Activated CD8-positive, alpha-beta memory T cell treated with anti-CD3 and anti-CD28 coated beads for 4 hours (primary cell): Measurements from ENCODE around the gene VWA1.
"Not testable (repeated sequence)": the region's sequence is repeated elsewhere in the genome, so short reads cannot be mapped to it uniquely, and the experiment has no call there.

Source experiments
- DNase-seq, 2 donors: peaks; one replicate each; pipeline ENCODE4 v3.0.0-alpha.2; 2020; ENCODE audit warnings: low read depth in 2 of 2

Gene VWA1

DNA sequence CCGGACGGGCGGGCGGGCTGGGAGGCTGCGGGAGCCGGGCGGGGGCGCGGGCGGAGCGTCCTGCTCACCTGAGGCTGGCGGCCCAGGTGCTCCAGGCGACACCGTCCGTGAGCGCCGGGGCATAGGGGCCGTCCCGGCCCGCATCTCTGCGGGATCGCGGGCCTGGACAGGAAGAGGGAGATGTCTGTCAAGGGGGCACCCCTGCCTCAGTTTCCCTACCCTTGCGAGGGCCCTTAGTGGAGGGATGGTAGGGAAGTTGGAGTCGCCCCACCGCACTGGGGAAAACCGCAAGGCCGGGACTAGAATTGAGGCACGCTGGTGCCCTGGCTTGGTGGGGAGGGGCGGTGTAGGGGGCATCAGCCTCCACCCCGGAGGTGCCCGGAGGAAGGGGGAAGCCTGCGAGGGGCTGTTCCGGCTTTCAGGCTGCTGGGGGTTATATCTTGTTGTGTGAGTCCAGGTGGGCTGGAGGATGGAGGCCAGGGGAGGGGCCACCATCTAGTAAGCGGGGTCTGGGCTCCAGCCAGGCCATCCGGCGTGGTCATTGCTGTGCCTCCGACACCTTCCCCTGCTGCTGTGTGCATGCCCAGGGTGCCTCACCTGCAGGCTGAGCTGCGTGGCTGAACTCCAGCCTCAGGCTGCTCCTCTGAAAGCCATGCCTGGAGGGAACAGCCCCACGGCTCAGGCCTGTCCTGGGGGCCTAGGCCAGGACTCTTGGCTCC, 580 bp downstream of the VWA1 start:
- no peak for DNase-seq

DNA sequence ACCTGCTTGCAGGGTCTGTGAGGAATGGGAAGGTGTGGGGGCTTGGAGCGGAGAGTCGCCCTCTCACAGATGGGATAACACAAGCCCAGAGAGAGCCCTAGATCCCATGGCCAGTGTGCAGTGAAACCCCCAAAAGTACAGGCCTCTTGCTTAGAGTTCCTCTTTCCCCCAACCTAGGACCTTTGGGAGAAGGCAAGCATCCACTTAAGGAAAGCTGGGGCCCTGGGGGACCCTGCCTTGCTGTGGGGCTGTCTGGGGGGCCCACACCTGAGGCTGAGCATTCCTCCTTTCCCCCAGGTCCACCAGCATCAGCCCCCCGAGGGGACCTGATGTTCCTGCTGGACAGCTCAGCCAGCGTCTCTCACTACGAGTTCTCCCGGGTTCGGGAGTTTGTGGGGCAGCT, 1.1 kb downstream of the VWA1 start:
- DNase-seq = no peak

DNA sequence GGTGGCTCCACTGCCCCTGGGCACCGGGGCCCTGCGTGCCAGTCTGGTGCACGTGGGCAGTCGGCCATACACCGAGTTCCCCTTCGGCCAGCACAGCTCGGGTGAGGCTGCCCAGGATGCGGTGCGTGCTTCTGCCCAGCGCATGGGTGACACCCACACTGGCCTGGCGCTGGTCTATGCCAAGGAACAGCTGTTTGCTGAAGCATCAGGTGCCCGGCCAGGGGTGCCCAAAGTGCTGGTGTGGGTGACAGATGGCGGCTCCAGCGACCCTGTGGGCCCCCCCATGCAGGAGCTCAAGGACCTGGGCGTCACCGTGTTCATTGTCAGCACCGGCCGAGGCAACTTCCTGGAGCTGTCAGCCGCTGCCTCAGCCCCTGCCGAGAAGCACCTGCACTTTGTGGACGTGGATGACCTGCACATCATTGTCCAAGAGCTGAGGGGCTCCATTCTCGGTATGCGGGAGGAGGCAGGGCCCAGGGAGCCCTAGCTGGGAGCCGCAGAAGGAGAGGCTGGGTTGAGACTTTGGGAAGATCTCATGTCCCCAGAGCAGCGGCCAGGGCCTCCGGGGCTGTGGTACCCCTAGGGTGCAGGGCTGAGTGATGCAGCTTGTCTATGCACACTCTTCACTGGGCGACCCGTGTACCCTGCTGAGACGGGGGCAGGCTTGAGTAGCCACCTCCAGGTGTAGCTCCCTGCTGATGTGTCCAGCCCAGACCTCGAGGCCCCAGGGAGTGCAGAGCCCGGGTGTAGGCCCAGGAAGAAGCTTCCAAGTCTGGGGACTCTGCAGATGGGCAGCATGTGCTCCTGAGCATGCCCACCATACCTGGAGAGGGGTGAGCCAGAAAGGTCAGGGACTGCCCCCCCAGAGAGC, 1.8 kb downstream of the VWA1 start:
- DNase-seq = no peak

DNA sequence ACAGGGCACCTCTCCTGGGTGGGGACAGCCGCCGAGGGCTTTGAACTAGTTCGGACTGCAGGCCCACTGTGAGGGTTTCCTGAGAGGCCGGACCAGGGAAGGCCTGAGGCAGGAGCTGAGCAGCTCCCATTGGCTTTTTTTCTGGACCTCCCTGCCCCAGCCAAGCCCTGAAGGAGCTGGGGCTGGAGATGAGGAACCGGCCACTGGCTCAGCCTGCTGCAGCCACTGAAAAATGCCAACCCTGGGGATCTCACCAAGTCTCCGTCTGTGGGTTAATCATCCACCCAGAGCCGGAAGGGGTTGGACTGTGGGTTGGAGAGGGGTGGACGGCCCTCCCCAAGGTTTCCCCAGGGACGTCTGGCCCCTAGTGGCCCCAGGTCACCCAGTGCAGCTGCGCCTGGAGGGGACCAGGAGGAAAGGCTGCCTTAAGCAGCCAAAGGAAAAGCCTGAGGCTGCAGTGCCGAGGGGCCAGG, 2.5 kb downstream of the VWA1 start:
- no peak for DNase-seq

DNA sequence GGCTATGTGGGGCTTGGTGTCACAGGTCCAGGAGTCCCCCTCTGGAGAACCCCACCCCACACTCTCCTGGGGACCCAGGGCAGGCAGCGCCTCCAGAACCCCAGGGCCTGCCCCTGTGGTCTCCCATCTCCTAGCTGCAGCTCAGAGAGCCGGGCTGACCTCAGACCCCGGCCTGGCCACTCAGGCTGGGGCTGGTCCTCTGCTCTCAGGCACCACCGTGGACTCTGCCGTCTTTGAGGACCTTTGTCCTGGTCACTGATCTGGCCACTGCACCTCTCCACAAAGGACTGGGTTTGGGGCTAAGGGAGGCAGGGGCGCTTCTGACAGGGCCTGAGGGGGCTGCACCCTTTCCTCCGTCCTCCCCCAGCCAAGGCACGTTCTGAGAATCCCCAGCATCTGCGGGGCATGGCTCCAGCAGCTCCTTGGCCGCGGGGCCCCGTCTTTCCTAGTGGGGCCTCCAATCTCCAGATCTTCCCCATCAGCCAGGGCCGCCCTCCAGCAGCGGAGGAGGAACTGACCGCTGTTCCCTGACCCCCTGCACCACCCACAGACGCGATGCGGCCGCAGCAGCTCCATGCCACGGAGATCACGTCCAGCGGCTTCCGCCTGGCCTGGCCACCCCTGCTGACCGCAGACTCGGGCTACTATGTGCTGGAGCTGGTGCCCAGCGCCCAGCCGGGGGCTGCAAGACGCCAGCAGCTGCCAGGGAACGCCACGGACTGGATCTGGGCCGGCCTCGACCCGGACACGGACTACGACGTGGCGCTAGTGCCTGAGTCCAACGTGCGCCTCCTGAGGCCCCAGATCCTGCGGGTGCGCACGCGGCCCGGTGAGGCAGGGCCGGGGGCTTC, 3.3 kb downstream of the VWA1 start:
- DNase-seq = no peak

DNA sequence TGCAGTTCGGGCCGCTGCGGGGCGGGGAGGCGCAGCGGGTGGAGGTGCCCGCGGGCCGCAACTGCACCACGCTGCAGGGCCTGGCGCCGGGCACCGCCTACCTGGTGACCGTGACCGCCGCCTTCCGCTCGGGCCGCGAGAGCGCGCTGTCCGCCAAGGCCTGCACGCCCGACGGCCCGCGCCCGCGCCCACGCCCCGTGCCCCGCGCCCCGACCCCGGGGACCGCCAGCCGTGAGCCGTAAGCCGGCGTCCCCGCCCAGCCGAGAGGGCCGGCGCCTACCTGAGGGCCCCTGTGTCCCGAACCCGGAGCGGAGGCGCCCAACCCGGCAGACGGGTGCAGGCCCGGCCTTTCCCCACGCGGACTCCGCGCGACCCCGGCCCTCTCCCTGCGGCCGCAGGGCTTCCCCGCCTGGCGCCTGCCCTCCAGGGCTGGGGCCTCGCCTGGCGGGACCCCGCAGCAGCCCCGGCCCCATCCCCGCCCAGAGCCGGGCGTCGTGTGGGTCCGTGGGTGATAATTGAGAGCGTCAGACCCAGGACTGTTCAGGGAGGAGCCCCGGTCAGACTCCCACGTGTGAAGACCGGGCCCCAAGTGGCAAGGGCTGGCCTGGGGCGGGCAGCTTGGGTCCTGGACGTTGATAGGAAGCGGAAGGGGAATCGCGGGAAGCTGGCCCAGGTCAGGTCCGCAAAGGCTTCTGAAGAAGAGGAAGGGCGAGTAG, 4.2 kb downstream of the VWA1 start:
- DNase-seq = no peak

DNA sequence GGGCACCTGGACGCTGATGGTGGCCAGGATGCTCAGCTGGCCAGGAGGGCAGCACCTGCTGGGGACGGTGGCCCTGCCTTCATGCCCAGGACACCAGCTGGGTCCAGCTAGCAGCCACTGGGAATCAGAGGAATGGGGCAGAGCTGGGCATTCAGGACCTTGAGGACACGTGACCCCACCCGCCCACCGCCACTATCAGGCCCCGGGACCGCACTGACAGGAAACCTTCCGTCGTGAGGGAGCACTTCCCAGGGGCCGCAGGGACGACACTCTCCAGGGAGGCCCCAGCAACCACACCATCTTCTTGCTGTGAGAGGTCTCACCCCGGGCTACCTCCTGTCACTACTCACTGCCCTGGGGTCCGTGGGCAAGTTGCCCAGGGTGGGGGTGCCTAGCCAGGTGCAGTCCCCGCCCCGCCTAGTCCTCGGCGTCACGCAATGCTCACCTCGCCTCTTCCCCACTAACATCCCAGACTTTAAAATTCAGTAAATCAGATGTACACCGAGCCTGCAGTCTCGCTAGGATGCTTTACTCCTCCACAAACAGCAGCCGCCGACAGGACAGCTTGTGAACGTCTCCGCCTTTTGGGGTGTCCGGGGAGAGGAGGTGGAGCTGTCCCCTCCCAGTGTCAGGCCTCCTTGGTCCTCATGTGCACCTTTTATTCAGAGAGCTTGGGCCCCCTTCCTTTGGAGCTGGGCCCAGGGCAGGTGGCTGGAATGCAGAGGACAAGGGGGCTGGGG, 4.9 kb downstream of the VWA1 start:
- no peak for DNase-seq

DNA sequence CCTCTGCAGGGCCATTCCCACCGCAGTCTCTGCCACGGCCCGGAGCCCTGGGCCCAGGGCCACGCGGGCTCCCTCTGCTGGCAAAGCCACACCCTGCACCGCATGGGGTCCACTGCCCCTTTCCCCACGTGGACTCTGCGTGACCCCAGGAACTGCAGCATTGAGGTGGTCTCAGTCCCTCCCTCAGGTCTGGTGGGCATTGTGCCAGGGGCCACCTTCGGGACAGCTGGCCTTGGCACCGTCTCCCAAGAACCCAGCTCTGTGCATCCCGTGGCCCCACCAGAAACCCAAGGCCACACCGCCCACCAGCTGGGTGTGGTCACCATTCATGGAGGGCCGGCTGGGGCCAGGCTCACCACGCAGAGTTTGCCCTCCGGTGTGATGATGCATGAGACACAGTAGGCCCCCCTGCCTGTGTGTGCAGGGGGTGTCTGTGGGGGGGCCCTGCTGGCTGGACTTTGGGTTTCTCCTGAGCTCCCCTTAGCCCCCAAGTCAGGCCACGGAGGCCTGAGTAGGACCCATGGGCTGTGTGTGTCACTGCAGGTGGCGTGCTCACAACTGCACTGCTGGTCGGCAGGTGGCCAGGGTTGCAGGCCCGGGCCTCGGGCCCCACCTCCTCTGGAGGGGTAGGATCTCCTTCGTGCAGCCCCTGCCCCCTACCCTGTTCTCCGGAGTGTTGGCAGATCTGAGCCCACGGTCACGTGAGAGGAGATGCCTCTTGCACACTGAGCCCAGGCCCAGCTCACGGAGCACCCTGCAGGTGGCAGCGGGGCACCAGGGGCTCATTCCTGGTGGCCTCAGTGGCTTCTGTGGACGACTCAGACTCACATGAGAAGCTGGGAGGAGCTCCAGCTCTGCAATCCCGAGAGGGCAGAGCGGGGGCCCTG, 5.8 kb downstream of the VWA1 start:
- DNase-seq = peak in 1 of 2 donors; percentile 28

DNA sequence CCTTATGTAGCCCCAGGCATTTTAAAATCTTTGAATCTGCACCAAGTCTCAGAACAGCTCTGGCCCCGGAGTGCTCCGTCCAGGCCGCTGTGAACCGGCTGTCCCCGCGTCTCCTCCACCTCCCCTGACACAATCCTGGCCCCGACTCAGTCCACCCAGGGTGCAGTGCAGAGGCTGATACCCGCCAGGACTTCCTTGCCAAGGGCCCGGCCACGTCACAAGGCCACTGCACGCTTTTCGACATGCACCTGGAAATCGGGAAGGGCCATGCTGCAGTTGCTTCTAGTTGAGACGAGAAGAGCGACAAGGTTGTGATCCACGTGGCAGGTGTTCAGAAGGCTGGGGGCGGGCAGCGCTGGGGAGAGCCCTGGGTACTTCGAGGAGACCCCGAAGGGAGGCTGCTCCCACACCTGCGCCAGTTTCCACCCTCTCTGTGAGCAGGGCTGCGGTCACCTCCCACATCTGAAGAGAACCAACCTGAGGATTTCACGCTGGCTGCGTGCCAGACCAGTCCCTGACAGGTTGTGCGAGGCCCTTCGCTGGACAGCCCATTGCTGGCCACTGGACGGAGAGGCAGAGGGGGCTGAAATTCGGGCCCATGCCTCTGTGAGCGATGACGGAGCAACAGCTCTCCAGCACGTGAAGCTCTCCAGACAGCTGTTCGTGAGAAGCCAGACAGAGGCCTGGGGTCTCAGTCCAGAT, 6.7 kb downstream of the VWA1 start:
- no peak for DNase-seq

DNA sequence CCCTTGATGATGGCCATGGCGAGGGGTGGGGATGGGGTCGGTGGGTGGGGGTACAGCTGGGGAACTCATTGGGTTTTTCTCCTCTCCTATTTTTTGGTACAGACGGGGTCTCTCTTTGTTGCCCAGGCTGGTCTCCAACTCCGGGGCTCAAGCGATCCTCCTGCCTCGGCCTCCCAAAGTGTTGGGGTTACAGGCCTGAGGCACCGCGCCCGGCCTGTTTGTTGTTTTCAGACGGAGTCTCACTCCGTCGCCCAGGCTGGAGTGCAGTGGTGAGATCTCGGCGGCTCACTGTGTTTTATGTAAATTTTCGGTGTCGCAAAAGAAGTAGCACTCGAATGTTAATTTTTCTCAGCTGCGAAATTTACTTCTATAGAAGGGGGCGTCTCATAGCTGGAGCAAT, 11.1 kb downstream of the VWA1 start:
- not testable (repeated sequence) for DNase-seq

DNA sequence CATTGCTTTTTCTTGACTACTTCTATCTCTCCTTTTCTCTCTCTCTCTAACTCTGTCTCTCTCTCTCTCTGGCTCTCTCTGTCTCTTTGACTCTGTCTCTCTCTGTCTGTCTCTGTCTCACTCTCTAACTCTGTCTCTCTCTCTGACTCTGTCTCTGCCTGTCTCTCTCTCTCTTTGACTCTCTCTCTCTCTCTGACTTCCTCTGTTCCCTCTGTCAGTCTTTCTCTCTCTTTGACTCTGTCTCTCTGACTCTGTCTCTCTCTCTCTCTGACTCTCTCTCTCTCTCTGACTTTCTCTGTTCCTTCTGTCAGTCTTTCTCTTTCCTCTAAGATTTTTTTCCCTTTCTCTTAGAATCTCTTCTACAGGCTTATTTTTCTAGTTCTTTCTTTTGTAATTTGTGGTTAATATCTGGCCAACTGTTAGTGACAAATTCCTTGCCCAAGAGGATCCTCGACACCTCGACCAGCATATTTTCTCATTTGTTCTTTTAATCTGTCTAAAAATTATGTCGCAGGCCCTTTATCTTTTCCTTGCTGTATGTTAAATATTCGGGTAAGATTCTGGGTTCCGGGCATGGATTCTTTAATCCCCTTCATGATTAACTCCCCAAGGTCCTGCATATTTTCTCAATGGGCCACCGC, 13.7 kb downstream of the VWA1 start, which contains the start of gene ATAD3C:
Gene ATAD3C, plus strand, starts transcription at position 591 of the 641 bp plus-strand sequence. CDS start 995 bp downstream, outside the sequence.
- no peak for DNase-seq

DNA sequence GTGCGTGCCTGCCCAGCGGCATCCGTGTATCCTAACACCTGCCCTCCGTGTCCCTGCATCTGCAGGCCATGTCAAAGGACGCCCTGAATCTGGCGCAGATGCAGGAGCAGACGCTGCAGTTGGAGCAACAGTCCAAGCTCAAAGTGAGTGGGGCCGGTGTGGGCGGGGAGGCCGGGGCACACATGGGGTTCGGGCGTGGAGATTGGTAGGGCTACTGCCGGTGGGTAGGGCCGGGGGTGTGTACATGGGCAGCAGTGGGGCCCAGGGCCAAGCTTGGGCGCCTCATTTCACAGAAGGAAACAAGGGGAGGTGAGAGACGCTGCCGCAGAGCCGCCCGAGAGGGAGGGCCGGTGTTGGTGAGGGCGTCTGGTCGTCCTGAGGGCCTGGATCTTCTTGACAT, 15.1 kb downstream of the VWA1 start:
- not testable (repeated sequence) for DNase-seq

DNA sequence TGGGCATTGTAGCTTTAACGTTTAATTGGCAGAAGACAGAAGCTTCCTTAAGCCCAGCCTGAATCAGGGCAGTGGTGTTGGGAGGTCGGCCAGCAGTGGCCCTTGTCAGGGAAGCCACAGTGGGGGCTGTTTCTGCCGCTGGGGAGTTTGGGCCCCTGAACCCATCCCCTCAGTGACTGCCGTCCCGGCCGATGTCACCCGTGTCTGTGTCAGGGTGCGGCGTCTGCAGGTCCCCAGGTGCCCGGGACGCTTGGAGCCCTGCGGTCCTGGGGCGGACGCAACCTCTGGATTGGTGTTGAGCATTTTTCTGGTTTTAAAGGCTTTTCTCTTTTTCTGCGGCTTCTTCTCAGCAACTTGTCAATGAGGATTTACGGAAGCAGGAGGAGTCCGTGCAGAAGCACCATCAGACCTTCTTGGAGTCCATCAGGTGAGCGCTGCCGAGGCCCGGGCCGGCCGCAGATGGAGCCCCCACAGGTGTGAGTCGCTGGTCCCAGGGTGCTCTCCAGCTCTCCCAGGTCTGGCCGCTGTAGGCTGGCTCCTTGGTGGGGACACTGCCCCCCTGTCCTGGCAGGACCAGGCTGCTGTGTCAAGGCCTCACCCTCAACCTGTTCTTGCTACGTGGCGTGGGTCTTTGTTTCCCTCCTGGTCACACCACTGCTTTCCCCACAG, 16.3 kb downstream of the VWA1 start:
- no peak for DNase-seq

DNA sequence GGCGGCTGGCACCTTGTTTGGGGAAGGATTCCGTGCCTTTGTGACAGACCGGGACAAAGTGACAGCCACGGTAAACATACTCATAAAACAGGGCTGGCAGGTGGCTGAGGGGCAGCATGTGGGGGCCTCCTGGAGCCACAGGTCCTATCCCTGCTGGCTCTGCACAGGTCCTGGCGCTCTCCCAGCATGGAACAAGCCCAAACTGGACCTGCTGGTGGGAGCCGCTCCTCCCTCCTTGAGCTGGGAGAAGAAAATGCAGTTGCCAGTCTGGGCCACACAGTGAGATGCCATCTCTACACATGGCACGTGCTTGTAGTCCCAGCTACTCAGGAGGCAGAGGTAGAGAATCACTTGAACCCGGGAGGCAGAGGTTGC, 16.9 kb downstream of the VWA1 start:
- not testable (repeated sequence) for DNase-seq

DNA sequence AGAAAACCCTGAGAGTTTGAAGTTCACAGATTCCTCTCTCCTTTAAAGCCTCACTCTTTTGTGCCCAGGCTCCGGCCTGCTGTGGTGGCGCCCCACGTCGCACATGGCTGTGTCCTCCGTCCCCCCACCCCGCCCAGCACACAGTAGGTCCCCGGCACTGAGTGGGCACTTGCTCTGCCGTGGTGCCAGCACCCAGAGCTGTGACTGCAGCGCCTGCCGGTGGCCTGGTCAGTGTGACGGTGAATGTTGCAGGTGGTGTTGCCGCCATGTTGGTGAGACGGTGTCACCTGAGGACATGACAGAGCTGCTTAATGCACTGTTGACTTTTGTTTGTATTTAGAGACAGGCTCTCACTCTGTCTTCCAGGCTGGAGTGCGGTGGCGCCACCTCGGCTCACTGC, 17.4 kb downstream of the VWA1 start:
- DNase-seq = no peak

DNA sequence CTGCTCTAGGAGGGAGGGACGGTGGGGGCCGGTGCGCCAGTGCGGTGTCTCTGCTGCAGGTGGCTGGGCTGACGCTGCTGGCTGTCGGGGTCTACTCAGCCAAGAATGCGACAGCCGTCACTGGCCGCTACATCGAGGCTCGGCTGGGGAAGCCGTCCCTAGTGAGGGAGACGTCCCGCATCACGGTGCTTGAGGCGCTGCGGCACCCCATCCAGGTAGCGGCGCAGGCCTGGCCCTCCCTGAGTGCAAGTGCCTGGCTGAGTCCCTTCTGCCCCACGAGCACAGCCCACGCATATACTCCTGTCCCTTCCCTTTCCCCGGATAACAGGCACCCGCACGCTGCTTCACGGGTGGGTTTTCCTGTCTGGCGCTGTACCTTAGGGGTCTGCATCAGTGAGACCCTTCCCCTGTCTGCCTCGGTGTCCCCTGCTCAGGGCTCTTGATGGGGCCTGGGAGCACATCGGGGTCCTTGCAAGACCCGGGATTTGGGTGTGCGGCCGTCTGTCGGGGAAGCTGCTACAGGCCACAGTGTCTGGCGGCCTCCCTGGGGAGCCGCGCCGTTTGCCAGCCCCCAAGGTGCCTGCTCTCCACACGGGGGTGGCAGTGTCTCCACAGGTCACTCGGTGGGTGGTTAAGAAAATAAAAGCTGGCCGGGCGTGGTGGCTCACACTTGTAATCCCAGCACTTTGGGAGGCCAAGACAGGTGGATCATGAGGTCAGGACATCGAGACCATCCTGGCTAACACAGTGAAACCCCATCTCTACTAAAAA, 19.0 kb downstream of the VWA1 start:
- DNase-seq = not testable (repeated sequence)

DNA sequence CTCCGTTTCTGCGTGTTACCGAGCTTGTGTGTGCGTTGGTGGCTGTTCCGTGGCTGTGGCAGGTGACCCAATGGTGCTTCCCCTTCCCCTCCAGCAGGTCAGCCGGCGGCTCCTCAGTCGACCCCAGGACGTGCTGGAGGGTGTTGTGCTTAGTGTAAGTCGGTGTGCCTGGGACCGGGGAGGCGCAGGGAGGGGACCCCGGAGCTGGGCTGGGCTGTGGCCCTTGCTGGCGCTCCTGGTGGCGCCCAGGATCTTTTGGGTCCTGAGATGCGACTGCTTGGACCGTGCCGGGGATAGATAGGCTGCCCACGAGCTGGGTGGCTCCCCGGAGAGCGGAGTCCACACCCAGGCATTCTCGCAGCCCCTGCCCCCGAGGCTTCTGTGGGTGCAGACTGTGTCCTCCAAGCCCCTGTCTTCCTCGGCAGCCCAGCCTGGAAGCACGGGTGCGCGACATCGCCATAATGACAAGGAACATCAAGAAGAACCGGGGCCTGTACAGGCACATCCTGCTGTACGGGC, 19.9 kb downstream of the VWA1 start:
- no peak for DNase-seq
